NCI-H146 (cell line): ENCODE results near the gene SYNDIG1L.

ENCODE experiments used
- DNase-seq: peaks from one replicate; lab custom pipeline; 2025; lab: John Stamatoyannopoulos, UW

Gene SYNDIG1L

DNA sequence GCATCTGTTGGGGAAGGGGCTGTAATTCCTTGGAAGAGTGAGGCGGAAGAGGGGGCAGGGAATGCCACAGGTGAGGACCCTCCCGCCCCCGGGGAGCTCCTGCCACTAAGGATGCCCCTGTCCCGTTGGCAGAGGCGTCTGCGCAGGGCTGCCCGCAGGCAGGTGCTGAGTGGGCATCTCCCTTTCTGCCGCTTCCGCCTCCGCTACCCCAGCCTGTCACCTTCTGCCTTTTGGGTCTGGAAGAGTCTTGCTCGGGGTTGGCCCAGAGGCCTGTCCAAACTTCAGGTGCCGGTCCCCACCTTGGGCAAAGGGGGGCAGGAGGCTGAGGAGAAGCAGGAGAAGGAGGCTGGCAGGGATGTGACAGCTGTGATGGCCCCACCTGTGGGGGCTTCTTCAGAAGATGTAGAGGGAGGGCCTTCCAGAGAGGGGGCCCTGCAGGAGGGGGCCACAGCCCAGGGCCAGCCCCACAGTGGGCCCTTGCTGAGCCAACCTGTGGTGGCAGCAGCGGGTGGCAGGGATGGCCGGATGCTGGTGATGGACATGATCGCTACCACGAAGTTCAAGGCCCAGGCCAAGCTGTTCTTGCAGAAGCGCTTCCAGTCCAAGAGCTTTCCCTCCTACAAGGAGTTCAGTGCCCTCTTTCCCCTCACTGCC, 67.7 kb downstream of the SYNDIG1L start:
- DNase-seq, result no peak

DNA sequence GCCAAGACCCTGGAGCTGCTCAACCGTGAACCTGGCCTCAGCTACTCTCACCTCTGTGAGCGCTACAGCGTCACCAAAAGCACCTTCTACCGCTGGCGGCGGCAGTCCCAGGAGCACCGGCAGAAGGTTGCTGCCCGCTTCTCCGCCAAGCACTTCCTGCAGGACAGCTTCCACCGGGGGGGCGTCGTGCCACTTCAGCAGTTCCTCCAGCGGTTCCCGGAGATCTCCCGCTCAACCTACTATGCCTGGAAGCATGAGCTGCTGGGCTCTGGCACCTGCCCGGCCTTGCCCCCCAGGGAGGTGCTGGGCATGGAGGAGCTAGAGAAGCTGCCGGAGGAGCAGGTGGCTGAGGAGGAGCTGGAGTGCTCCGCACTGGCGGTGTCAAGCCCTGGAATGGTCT, 68.4 kb downstream of the SYNDIG1L start:
- DNase-seq, result no peak

DNA sequence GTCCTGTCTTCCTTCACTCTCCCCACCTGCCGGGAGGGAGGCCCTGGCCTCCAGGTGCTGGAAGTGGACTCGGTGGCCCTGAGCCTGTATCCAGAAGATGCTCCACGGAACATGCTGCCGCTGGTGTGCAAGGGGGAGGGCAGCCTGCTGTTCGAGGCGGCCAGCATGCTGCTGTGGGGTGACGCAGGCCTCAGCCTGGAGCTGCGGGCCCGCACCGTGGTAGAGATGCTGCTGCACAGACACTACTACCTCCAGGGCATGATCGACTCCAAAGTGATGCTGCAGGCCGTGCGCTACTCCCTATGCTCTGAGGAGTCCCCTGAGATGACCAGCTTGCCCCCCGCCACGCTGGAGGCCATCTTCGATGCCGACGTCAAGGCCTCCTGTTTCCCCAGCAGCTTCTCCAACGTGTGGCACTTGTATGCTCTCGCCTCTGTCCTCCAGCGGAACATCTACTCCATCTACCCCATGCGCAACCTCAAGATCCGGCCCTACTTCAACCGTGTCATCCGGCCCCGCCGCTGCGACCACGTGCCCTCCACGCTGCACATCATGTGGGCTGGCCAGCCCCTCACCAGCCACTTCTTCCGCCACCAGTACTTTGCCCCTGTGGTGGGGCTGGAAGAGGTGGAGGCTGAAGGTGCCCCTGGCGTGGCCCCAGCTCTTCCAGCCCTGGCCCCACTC, 69.0 kb downstream of the SYNDIG1L start:
- DNase-seq, result no peak
